Measurements from ENCODE around the gene YIF1B.
"Not testable (repeated sequence)": the region's sequence is repeated elsewhere in the genome, so short reads cannot be mapped to it uniquely, and the experiment has no call there.

Gene YIF1B

GRCh38 chr19:38263689-38264485 is 51.9 kb downstream of the YIF1B start:
- TF ChIP-seq ZNF8 (CRISPR knock-in tag; IDR thresholded peaks at IDR 0.05) (no peak), ISL1 (CRISPR knock-in tag; IDR thresholded peaks at IDR 0.05) (no peak), TSHZ2 (CRISPR knock-in tag; IDR thresholded peaks at IDR 0.05) (no peak), PPARA (CRISPR knock-in tag; IDR thresholded peaks at IDR 0.05; ENCODE audit: borderline replicate concordance) (no peak), CSDC2 (CRISPR knock-in tag; IDR thresholded peaks at IDR 0.05) (no peak), RARB (CRISPR knock-in tag; IDR thresholded peaks at IDR 0.05) (no peak), ZC3H10 (CRISPR knock-in tag; IDR thresholded peaks at IDR 0.05) (no peak), TOX (CRISPR knock-in tag; IDR thresholded peaks at IDR 0.05; ENCODE audit: borderline replicate concordance) (no peak), CREB5 (CRISPR knock-in tag; IDR thresholded peaks at IDR 0.05; ENCODE audit: low read depth) (no peak), ZFP3 (CRISPR knock-in tag; IDR thresholded peaks at IDR 0.05) (no peak), ZNF565 (CRISPR knock-in tag; conservative IDR thresholded peaks at IDR 0.05; ENCODE audit: low read depth) (no peak), ARNTL (CRISPR knock-in tag; IDR thresholded peaks at IDR 0.05; ENCODE audit: borderline replicate concordance, low read depth) (no peak), GLIS3 (CRISPR knock-in tag; IDR thresholded peaks at IDR 0.05) (no peak), SNAI2 (CRISPR knock-in tag; IDR thresholded peaks at IDR 0.05) (no peak), POU6F1 (CRISPR knock-in tag; IDR thresholded peaks at IDR 0.05; ENCODE audit: borderline replicate concordance, low read depth) (no peak), PATZ1 (CRISPR knock-in tag; IDR thresholded peaks at IDR 0.05; ENCODE audit: borderline replicate concordance) (no peak), ZNF70 (CRISPR knock-in tag; IDR thresholded peaks at IDR 0.05) (no peak), BACH2 (CRISPR knock-in tag; IDR thresholded peaks at IDR 0.05; ENCODE audit: borderline replicate concordance) (no peak), ZFP30 (CRISPR knock-in tag; IDR thresholded peaks at IDR 0.05) (no peak)
- peak; percentile 61 for ATAC-seq

GRCh38 chr19:38262585-38263268 is 53.0 kb downstream of the YIF1B start:
- no peak for ATAC-seq
- no peak for TF ChIP-seq ZFP30 (CRISPR knock-in tag; IDR thresholded peaks at IDR 0.05)
- no peak for TF ChIP-seq TCF4 (CRISPR knock-in tag; IDR thresholded peaks at IDR 0.05; ENCODE audit: borderline replicate concordance)
- no peak for TF ChIP-seq GLIS3 (CRISPR knock-in tag; IDR thresholded peaks at IDR 0.05)
- no peak for TF ChIP-seq ZNF8 (CRISPR knock-in tag; IDR thresholded peaks at IDR 0.05)
- no peak for TF ChIP-seq SNAI2 (CRISPR knock-in tag; IDR thresholded peaks at IDR 0.05)
- TF ChIP-seq CSDC2 (CRISPR knock-in tag; IDR thresholded peaks at IDR 0.05): no peak
- TF ChIP-seq BACH2 (CRISPR knock-in tag; IDR thresholded peaks at IDR 0.05; ENCODE audit: borderline replicate concordance): no peak
- TF ChIP-seq RARB (CRISPR knock-in tag; IDR thresholded peaks at IDR 0.05): no peak
- no peak for TF ChIP-seq OSR1 (CRISPR knock-in tag; IDR thresholded peaks at IDR 0.05)
- no peak for TF ChIP-seq CSRNP3 (CRISPR knock-in tag; IDR thresholded peaks at IDR 0.05)
- no peak for TF ChIP-seq ZC3H10 (CRISPR knock-in tag; IDR thresholded peaks at IDR 0.05)
- TF ChIP-seq TOX (CRISPR knock-in tag; IDR thresholded peaks at IDR 0.05; ENCODE audit: borderline replicate concordance): no peak
- no peak for TF ChIP-seq ARNTL (CRISPR knock-in tag; IDR thresholded peaks at IDR 0.05; ENCODE audit: borderline replicate concordance, low read depth)
- no peak for TF ChIP-seq POU6F1 (CRISPR knock-in tag; IDR thresholded peaks at IDR 0.05; ENCODE audit: borderline replicate concordance, low read depth)
- TF ChIP-seq PPARA (CRISPR knock-in tag; IDR thresholded peaks at IDR 0.05; ENCODE audit: borderline replicate concordance): no peak
- no peak for TF ChIP-seq ZFP3 (CRISPR knock-in tag; IDR thresholded peaks at IDR 0.05)

GRCh38 chr19:38261942-38262341 is 53.8 kb downstream of the YIF1B start:
- ATAC-seq: not testable (repeated sequence)
